GM12891 (cell line): Measurements from ENCODE around the gene NNAT.
"Not testable (repeated sequence)": the region's sequence is repeated elsewhere in the genome, so short reads cannot be mapped to it uniquely, and the experiment has no call there.

Source experiments
- DNase-seq: peaks from one replicate; pipeline ENCODE4 v3.0.0; 2011; ENCODE audit warnings: low spot score; ENCODE audit not compliant: insufficient read length
- FAIRE-seq: peaks from 2 replicates; lab custom pipeline; 2011; peaks lifted over from hg19 to GRCh38; lab: Jason Lieb, UNC
- PAX5 ChIP-seq: IDR thresholded peaks from 2 replicates; pipeline ENCODE4 v1.6.1; 2011; ENCODE audit warnings: low read length, moderate library complexity, mild to moderate bottlenecking; ENCODE audit not compliant: insufficient read depth, severe bottlenecking
- POLR2A ChIP-seq: IDR thresholded peaks from 2 replicates; pipeline ENCODE4 v1.6.1; 2011; ENCODE audit warnings: low read depth, low read length, control low read depth
- POLR2AphosphoS5 ChIP-seq: IDR thresholded peaks from 2 replicates; pipeline ENCODE4 v1.6.1; 2011; ENCODE audit warnings: low read depth, low read length, control low read depth
- POU2F2 ChIP-seq: IDR thresholded peaks from 2 replicates; pipeline ENCODE4 v1.6.1; 2011; ENCODE audit warnings: low read depth, mild to moderate bottlenecking, control low read depth, low read length, moderate library complexity
- SPI1 ChIP-seq: IDR thresholded peaks from 2 replicates; pipeline ENCODE4 v1.6.1; 2011; ENCODE audit warnings: low read depth, low read length, control low read depth
- TAF1 ChIP-seq: IDR thresholded peaks from 2 replicates; pipeline ENCODE4 v1.6.1; 2011; ENCODE audit warnings: low read depth, low read length, control low read depth

Gene NNAT

GRCh38 chr20:37539424-37539823 is 18.4 kb downstream of the NNAT start:
- TF ChIP-seq TAF1 (no peak), POLR2AphosphoS5 (no peak), PAX5 (no peak), SPI1 (no peak)
- FAIRE-seq (no peak), DNase-seq (no peak)

- FAIRE-seq = no peak
- no peak for DNase-seq
- TF ChIP-seq PAX5 (no peak), SPI1 (peak; percentile 18; the same call in 1 of the 2 replicates), POU2F2 (no peak)
Observed at GRCh38 chr20:37540001-37540400, 19.0 kb downstream of the NNAT start.

- DNase-seq, FAIRE-seq: not testable (repeated sequence)
Observed at GRCh38 chr20:37540838-37541237, 19.8 kb downstream of the NNAT start.

- DNase-seq = no peak
- no peak for TF ChIP-seq PAX5
- TF ChIP-seq POLR2AphosphoS5 = no peak
- no peak for TF ChIP-seq TAF1
- no peak for TF ChIP-seq POLR2A
- no peak for TF ChIP-seq SPI1
- TF ChIP-seq POU2F2 = no peak
- FAIRE-seq = no peak
Observed at GRCh38 chr20:37541326-37541725, 20.3 kb downstream of the NNAT start.

- TF ChIP-seq POU2F2 (no peak), POLR2AphosphoS5 (no peak), SPI1 (no peak), TAF1 (no peak), POLR2A (no peak), PAX5 (no peak)
- DNase-seq = no peak
- no peak for FAIRE-seq
Observed at GRCh38 chr20:37542281-37542680, 21.2 kb downstream of the NNAT start.

GRCh38 chr20:37543828-37544227 is 22.8 kb downstream of the NNAT start:
- FAIRE-seq (no peak), DNase-seq (no peak)
- TF ChIP-seq POLR2AphosphoS5 (no peak), PAX5 (no peak), TAF1 (no peak), POLR2A (no peak), POU2F2 (no peak), SPI1 (no peak)

- no peak for FAIRE-seq
- no peak for DNase-seq
- no peak for TF ChIP-seq POU2F2
- no peak for TF ChIP-seq PAX5
- TF ChIP-seq POLR2AphosphoS5 = no peak
- no peak for TF ChIP-seq SPI1
- TF ChIP-seq TAF1 = no peak
- no peak for TF ChIP-seq POLR2A
Observed at GRCh38 chr20:37544386-37544785, 23.3 kb downstream of the NNAT start.

GRCh38 chr20:37545516-37545915 is 24.5 kb downstream of the NNAT start:
- TF ChIP-seq TAF1 (no peak), POU2F2 (no peak), PAX5 (no peak), SPI1 (no peak), POLR2A (no peak), POLR2AphosphoS5 (no peak)
- FAIRE-seq (no peak), DNase-seq (no peak)

GRCh38 chr20:37547912-37548311 is 26.9 kb downstream of the NNAT start:
- FAIRE-seq (no peak), DNase-seq (no peak)
- no peak for TF ChIP-seq SPI1
- TF ChIP-seq POLR2AphosphoS5 = no peak
- TF ChIP-seq PAX5 = no peak
- TF ChIP-seq POLR2A = no peak
- no peak for TF ChIP-seq POU2F2
- TF ChIP-seq TAF1 = no peak

- not testable (repeated sequence) for DNase-seq
Observed at GRCh38 chr20:37550101-37550920, 29.3 kb downstream of the NNAT start.

GRCh38 chr20:37551660-37552059 is 30.6 kb downstream of the NNAT start:
- not testable (repeated sequence) for DNase-seq, FAIRE-seq

More at GRCh38 chr20:37550101-37550920, 29.3 kb downstream of the NNAT start:
- FAIRE-seq = not testable (repeated sequence)
